ENCODE measurements around the gene PIM3.

The PIM3 gene

GRCh38 chr22:49999946-50000586 lies 39.5 kb downstream of the PIM3 start:
- in situ Hi-C loops (cut with MboI; ENCODE audit: low sequenced_read_pairs): no loop called here

- in situ Hi-C loops (cut with MboI; ENCODE audit: low sequenced_read_pairs): no loop called here
These were observed 40.2 kb downstream of the PIM3 start for GRCh38 chr22:50000587-50001387.

DNA sequence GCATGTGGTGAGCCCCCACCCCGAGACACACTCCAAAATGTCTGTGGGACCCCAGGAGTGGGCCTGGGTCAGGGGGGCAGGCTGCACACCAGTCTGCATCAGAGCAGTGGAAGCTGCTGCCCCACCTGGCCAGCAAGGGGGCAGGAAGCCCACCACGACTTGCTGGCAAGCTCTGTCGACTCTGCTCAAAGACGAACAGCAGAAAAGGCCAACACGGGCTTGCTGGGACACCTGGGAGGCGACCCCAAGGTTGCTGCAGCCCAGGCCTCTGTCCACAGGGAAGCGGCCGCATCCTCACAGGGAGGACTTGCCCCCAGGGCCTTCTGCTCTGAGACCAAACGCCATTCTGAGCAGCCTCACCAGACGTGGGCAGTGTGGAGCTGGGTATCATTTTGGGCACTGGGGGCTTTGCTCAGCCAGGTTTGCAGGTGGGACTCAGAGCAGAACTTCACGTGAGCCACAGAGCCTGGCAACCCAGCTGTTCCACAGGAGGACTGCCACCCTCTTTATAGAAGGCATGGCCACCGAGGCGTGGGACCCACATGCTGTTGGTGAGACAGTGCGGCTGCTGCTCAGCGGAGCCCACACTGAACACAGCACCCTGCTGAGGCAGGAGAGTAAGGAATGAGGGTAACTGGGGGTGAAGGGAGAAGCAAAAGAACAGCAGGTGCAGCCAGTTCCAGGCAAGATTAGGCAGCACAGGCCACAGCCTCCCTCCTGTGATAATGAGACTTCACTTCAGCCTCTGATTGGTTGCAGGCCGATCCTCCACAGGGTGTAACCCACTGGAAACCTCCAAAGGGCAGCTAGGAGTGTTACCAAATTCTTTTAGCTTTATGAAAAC lies 41.0 kb downstream of the PIM3 start:
- in situ Hi-C loops (cut with MboI; ENCODE audit: low sequenced_read_pairs): no loop called here

- in situ Hi-C loops (cut with MboI; ENCODE audit: low sequenced_read_pairs): no loop called here
These were observed 42.2 kb downstream of the PIM3 start for GRCh38 chr22:50002791-50003190.

- in situ Hi-C loops (cut with MboI; ENCODE audit: low sequenced_read_pairs): no loop called here
These were observed 44.3 kb downstream of the PIM3 start for GRCh38 chr22:50004918-50005317.

- in situ Hi-C loops (cut with MboI; ENCODE audit: low sequenced_read_pairs): no loop called here
These were observed 46.5 kb downstream of the PIM3 start for GRCh38 chr22:50007057-50007511.

- in situ Hi-C loops (cut with MboI; ENCODE audit: low sequenced_read_pairs): no loop called here
These were observed 47.8 kb downstream of the PIM3 start for GRCh38 chr22:50008151-50009040.

GRCh38 chr22:50009251-50009650 lies 48.7 kb downstream of the PIM3 start:
- in situ Hi-C loops (cut with MboI; ENCODE audit: low sequenced_read_pairs): no loop called here

GRCh38 chr22:50009765-50010675 lies 49.4 kb downstream of the PIM3 start:
- in situ Hi-C loops (cut with MboI; ENCODE audit: low sequenced_read_pairs): no loop called here

DNA sequence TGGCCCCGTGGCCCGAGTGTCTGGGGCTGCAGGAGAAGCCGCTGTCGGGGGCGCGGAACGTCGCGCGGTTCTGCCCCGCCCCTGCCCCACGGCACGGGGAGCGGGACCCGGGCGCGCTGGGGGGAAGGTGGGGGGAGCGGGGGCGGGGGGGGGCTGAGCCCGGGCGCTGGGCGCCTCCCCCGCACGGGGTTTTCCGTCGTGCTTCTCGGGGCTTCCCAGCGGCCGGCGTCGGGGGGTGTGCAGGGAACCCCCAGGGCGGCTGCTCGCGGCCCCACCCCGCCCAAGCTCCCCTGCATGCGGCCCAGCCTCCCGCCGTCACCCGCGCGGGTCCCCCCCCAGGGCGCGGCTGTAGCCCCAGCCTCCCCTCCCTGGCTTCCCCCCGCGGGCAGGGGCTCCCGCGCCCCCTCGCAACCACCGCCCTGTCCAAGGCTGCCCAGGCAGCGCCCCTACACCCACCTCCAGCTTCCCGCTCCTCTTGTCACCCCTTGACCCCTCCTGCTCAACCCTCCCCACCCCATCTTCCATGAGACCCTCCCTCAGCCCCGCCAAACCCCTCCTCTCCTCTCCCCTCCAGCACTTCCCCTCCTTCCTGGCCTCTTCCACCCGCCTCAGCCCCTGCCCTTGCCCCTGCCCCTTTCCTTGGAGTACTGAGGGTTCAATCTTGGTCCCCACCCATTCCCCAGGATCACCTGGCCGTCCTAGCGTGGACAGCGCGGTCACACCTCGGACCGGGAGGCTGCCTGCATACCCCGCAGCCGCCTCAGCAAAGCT lies 50.3 kb downstream of the PIM3 start:
- in situ Hi-C loops (cut with MboI; ENCODE audit: low sequenced_read_pairs): no loop called here

DNA sequence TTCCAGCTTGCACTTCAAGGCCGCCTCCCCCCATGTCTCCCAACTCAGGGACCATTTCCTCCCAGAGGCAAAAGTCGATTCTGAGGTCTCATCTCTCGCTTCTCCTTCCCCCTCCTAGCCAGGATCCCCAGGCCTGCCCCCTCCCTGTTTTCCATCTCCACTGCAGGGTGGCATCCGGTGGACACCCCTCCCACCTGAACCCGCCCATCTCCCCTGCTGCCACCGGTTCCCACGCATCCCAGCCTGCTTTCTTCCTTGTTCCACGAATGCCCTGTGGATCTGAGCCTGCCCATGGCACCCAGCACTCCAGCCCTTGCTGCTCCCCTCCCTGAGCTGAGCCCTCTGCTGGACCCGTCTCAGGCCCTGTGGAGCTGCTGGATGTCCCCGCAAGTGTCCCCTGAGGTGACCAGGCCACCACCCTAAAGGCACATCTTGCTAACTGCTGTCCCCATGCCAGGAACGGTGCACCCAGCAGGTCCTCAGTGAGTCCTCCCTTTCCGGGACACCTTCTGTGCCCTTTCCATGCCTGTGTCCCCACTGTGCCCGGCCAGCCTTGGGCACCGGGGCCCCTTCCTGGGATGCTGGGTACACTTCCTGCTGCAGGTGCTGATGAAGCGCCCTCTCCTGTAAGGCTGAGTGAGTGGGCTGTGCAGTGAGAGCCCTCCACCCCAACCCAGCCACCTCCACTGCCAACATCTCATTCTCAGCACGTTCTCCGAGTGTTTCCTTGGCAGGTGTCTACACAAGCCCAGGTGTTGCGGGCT lies 51.1 kb downstream of the PIM3 start:
- in situ Hi-C loops (cut with MboI; ENCODE audit: low sequenced_read_pairs): no loop called here

- in situ Hi-C loops (cut with MboI; ENCODE audit: low sequenced_read_pairs): no loop called here
These were observed 51.9 kb downstream of the PIM3 start, which contains the start of gene IL17REL for GRCh38 chr22:50012211-50013181. Gene IL17REL, minus strand, starts transcription at chr22:50012765. Its CDS starts 119 bp downstream, at chr22:50012646.

Measured in HL-60/S4 treated with retinoic acid at 250 ng/mL for 4 days and 3 days (cell line).